GM19240 (cell line): Measurements from ENCODE around the gene DAPP1.

Experiments
- DNase-seq: peaks from one replicate; pipeline ENCODE4 v3.0.0; 2011; ENCODE audit warnings: low spot score; ENCODE audit not compliant: insufficient read length

The DAPP1 gene

DNA sequence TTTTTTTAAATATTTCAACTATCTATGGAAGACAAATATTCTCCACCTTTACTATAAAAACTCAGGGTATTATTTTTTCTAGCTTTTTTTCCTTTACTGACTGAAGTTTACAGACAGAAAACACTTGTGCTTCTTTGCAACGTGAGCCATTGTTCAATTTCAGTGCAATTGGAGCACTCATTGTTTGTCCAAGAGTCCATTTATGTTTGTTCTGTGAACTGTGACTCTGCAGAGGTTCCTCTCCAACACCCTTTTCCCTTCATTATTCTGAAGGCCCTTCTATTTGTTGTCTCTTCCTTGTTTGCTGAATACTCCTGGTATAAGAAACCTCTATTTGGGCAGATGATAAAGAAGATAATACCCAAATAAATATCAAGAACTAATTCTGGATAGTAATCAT is 37.4 kb downstream of the DAPP1 start:
- no peak for DNase-seq

DNA sequence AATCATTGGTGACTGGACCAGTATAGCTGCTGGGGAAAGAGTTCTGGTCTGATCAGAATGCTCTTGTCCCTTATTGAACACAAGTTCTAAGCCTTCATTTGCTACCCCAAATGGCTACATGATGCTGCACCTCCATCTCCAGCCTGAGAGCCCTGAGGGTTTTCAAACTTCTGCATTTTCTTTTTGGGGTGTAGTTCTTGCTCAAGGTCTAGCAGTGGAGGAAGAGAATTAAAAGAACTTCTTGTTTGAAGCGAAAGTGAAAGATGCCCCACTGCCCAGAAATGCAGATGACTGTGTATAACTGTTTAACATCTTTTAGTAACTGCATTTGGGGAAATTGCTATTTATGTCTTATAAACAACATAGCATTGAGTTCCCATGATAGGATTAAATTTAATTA is 39.1 kb downstream of the DAPP1 start:
- no peak for DNase-seq

- no peak for DNase-seq
Observed at GRCh38 chr4:99856166-99856565, 39.5 kb downstream of the DAPP1 start.

DNA sequence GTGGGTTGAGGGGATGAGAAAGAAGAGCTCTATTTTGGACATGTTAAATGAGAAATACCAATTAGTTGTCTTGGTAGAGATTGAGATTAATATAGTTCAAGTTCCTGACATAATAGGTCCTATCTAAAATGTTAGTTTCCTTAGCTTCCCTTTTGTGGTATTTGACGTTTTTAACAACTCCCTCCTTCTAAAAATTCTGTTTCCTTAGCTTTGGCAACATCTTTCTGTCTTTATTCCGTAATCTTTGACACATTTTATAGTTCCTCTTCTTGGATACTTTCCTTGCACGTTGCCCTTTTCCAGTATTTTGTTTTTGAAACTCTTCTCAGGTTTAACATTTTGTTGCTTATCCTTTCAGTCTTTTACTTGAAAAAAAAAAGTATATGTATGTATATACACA is 40.7 kb downstream of the DAPP1 start:
- no peak for DNase-seq

DNA sequence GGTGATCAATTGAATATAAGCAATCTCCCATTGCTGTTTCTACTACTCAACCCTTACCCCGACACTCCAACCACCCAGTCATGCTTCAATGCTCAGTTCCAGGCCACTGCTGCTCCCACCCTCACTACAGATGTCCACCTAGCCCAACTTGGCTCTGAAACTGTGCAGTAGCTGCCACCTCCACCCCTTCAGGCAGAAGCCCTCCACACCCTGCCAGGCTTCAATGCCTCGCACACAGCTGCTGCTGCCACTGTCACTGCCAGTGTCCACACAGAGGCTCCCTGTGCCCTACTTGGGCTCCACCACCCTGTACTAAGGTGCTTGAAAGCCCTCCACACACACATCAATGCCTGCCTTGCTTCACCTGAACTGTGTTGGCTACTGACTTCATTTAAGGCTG is 43.0 kb downstream of the DAPP1 start:
- DNase-seq: no peak

DNA sequence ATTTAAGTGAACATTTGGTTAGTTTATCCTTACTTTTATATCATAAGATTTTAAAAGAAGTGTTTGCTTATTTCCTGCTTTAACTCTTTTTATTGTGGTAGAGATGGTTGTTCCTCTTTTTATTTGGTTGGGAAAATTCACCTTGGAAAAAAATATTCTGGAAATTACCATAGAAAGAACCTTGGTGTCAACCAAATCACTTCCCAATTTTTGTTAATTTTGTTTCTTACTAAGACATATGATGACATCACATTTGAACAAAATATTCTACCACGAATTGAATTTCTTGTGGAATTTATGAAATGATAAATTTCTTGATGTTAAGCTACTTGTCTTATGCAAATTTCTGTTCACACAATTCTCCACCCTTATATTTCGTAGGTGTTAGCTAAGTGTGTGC is 43.9 kb downstream of the DAPP1 start:
- no peak for DNase-seq

DNA sequence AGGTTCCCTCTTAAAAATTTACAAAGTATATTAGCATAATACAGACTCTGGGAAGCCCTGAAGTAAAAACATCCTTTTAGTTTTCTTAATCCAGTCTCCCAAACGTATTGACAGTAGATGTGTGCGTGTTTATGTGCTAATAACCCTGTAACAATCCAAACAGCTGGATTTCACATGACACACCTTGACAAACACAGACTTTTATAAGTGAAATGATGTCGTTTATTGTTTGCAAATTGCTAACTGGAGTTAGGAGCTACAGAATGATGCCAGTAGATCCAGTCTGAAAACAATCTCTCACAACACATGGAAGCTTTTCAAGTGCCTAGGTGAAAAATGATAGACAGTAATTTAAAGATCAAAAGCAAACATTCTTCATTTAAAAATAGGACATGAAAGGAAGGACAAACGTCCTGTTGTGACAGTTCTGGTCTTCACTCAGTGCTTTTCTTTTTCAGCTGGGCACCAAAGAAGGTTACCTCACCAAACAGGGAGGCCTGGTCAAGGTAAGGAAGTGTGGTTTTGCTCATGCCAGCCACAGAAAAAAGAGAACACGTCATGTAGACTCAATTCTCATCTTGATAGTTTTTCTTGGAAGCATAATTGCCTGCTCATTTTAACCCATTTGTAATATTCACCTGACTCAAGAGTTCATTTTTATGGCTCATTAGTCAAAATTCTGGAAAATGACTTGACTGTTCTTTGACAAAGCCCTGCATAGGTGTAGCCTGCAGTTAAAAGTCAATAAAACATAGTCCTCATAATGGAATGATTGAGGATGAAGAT is 44.7 kb downstream of the DAPP1 start:
- no peak for DNase-seq

DNA sequence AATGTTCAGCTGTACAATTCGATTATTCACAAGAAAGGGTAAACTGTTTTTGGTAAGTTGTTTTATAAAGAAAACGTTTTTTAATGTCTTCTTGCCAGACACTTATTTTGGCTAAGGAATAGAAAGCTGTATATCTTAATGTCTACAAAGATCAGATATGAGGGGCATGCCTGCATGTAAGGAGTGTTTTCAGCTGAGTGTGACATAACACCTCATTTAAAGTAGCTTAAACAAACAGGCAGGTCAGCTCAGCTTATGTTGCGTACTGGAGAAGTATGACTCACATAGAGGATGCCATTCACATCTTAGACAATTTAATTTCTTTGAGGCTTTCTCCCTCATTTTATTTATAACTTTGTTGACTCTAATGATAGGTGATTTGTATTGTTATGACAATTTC is 47.2 kb downstream of the DAPP1 start:
- no peak for DNase-seq

GRCh38 chr4:99868126-99868596 is 51.5 kb downstream of the DAPP1 start:
- DNase-seq: no peak

DNA sequence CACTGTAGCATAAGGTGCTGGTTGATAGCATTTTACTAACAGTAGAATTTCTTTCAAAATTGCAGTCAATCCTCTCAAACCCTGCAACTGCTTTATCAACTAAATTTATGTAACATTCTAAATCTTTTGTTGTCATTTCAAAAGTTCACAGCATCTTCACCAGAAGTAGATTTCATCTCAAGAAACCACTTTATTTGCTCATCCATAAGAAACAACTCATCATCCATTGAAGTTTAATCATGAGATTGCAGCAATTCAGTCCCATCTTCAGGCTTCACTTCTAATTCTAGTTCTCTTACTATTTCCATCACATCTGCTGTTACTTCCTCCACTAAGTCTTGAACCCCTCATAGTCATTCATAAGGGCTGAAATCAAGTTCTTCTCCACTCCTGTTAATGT is 55.9 kb downstream of the DAPP1 start:
- DNase-seq: no peak

DNA sequence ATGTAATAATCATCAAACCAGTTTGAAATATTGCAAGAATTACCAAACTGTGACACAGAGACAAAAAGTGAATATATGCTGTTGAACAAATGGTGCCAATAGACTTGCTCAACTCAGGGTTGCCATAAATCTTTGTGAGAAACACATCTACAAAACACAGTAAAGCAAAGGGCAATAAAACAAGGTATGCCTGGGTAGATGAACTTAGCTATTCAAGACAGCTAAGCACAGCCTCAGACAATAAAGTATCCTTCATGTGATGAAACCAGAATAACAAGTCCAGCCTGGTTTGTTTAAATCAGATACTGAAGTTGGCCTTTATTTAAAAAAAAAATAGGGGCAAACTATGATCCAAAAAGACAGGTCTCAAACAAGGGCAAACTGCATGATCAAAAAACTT is 58.4 kb downstream of the DAPP1 start:
- no peak for DNase-seq

DNA sequence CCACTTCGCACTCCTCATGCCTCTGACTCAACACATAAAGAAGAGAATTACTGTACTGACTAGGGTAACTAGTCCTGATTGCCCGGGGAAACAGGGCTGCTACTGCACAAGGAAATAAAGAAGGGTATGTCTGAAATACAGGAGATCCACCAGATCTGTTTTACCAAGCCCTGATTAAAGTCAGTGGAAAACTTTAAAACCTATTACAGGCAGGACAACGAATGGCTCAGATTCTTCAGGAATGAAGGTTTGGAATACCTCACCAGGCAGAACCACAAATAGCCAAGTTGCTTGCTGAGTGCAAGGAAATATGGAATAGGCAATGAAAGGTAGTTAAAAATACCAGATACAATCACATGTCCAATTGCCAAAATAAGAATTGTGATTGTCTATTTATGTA is 60.3 kb downstream of the DAPP1 start:
- DNase-seq: no peak

DNA sequence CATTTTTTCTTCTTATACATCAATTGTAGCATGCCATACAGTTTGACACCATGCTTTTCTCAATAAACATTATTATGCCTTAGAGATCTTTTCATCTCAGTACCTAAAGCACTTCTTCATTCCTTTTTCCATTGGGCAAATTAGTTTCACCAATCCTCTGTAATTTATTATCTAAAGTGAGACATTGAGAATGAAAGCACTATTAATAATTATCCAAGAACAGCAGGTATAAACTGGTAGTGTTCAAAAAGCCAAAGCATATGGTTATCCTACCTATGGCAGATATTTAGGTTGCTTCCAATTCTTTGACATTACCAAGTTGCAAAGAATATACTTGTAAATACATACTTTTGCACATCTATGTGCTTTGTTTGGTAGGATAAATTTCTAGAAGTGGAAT is 62.0 kb downstream of the DAPP1 start:
- DNase-seq: no peak

GRCh38 chr4:99879458-99879857 is 62.8 kb downstream of the DAPP1 start:
- no peak for DNase-seq

GRCh38 chr4:99885063-99885664 is 68.5 kb downstream of the DAPP1 start:
- DNase-seq: no peak

DNA sequence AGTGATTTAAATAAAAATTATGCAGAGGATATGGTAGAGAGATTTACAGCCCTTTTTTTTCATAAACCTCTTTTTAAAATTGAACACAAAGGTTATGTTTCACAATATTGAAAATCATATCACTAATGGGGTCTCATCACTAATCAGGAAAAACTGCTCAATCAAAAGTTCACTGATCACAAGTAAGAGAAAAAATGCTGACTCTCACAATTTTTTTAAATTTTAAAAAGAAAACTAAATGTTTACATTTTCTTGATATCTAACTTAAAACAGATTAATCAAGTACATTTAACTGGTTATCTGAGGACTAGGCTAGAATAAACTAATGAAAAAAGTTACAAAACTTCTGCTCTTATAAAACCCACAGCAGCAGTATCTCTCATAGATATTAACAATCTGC is 69.1 kb downstream of the DAPP1 start:
- no peak for DNase-seq

- DNase-seq: no peak
Observed at GRCh38 chr4:99886146-99886545, 69.5 kb downstream of the DAPP1 start.

GRCh38 chr4:99887837-99888236 is 71.2 kb downstream of the DAPP1 start:
- no peak for DNase-seq

GRCh38 chr4:99891351-99891750 is 74.7 kb downstream of the DAPP1 start:
- DNase-seq: no peak

DNA sequence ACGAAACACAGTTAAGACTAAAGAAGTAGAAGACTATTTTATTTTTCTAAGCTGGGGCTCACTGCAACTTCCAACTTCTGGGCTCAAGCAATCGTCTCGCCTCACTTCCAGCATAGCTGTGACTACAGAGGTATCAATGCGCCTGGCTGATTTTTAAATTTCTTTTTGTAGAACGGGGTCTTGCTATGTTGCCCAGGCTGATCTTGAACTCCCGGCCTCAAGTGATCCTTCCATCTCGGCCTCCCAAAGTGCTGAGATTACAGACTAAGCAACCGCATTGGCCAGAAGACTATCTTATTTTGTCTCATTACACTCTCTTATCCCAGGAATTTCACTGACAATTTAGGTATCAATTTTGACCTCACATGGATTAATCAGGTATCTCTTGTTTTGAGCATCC is 76.4 kb downstream of the DAPP1 start:
- no peak for DNase-seq

GRCh38 chr4:99893839-99894160 is 77.2 kb downstream of the DAPP1 start:
- no peak for DNase-seq

DNA sequence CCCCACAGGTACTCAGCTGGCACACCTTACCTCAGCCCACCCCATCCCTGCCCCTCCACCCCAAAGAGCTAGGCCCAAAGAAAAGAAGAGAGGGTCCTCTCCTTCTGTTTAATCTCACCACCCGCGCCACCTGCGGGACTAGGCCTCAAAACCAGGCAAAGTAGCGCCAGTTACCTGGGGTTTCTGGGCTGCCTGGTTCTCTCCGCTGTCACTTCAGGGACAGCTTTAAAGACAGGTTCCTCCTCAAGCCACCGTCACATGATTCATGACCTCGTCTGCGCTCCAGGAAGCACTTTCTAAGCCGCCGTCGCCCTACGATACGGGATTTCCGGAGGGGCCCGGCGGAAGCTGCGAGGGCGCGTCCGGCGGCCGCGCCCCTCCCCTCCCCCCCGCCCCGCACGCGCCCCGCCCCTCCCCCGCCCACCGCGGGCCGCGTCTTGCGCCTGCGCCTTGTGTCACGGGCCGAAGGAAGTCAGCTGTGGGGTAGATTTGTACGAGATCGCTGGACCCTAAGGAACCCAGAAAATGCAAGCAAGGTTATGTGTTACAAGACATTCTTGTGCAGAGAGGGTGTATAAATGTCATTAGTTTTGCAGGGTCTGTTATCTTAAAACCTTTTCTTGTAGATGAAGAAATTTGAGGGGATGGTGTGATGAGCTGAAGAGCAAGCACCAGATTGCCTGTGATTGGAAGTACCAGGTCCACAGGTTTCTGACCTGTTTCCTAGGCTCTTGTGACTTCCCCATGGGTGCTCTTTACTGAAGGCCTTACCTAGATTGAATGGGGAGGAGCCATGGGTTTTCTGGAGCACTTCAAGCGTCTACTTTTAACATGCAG is 77.8 kb downstream of the DAPP1 start, which contains the start of gene LAMTOR3:
Gene LAMTOR3, minus strand, starts transcription at position 267 of the 837 bp plus-strand sequence. CDS start 464 bp downstream, outside the sequence.
- peak; percentile 53 for DNase-seq
